ENCODE measurements around the gene DENND4B. TPM values are rescaled to one million over a fixed set of nuclear protein-coding genes. Genes with fewer than 3 reads are reported as not detected.
A peak's percentile ranks its signal among the peaks of the same experiment; 100 is the strongest.

DENND4B gene
- total RNA-seq, 1 donor from 2014 or later, result 70.7 TPM

GRCh38 chr1:153954826-153955225, 8.3 kb upstream of the DENND4B start:
- Mint-ChIP-seq H3K27me3 (no peaks in the 10 kb centered on the region), H3K4me1 (ENCODE audit: unreplicated experiment) (peaks cover 23% of the 10 kb centered on the region), H3K27ac (no peak overlapping the region), H3K36me3 (peaks cover 6% of the 10 kb centered on the region), H3K4me3 (no peak overlapping the region), H3K9me3 (no peaks in the 10 kb centered on the region)
- DNase-seq (ENCODE audit: extremely low spot score, unreplicated experiment), result no peak
- TF ChIP-seq, protein P1, sequence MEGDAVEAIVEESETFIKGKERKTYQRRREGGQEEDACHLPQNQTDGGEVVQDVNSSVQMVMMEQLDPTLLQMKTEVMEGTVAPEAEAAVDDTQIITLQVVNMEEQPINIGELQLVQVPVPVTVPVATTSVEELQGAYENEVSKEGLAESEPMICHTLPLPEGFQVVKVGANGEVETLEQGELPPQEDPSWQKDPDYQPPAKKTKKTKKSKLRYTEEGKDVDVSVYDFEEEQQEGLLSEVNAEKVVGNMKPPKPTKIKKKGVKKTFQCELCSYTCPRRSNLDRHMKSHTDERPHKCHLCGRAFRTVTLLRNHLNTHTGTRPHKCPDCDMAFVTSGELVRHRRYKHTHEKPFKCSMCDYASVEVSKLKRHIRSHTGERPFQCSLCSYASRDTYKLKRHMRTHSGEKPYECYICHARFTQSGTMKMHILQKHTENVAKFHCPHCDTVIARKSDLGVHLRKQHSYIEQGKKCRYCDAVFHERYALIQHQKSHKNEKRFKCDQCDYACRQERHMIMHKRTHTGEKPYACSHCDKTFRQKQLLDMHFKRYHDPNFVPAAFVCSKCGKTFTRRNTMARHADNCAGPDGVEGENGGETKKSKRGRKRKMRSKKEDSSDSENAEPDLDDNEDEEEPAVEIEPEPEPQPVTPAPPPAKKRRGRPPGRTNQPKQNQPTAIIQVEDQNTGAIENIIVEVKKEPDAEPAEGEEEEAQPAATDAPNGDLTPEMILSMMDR (conservative IDR thresholded peaks at IDR 0.05), result no peak

- no peaks in the 10 kb centered on the region for H3K27me3 Mint-ChIP-seq
- peak overlapping the region; percentile 33 for H3K27ac Mint-ChIP-seq
- H3K4me3 Mint-ChIP-seq, result peak overlapping the region; percentile 7
- H3K9me3 Mint-ChIP-seq, result no peaks in the 10 kb centered on the region
- H3K4me1 Mint-ChIP-seq (ENCODE audit: unreplicated experiment), result peaks cover 19% of the 10 kb centered on the region
- TF ChIP-seq, protein P1 (conservative IDR thresholded peaks at IDR 0.05), result no peak
- H3K36me3 Mint-ChIP-seq, result peaks cover 6% of the 10 kb centered on the region
- DNase-seq (ENCODE audit: extremely low spot score, unreplicated experiment), result no peak
Observed at GRCh38 chr1:153953859-153954365, 7.4 kb upstream of the DENND4B start.

DNA sequence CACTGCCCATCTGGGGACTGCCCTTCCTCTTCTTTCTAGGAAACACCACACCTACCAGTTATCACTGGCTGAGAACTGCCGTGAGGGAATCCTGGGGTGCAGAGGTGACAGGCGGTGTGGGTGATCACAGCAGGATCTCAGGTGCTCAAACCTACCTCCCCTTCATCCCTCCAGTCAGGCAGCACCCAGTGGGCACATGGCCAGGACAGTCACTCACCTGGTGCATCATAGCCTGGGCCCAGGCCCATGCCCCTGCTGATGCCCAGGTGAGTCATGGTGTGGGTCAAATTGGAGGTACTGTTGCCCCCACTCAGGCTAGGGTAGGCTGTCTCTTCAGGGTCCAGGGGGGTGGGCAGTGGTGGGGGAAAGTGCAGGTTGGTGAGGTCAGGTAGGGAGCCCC, 5.3 kb upstream of the DENND4B start:
- TF ChIP-seq, protein P1 (conservative IDR thresholded peaks at IDR 0.05), result no peak
- Mint-ChIP-seq H3K4me3 (no peak overlapping the region), H3K27me3 (no peaks in the 10 kb centered on the region), H3K4me1 (ENCODE audit: unreplicated experiment) (peaks cover 7% of the 10 kb centered on the region), H3K36me3 (peaks cover 6% of the 10 kb centered on the region), H3K9me3 (no peaks in the 10 kb centered on the region), H3K27ac (no peak overlapping the region)
- no peak for DNase-seq (ENCODE audit: extremely low spot score, unreplicated experiment)

DNA sequence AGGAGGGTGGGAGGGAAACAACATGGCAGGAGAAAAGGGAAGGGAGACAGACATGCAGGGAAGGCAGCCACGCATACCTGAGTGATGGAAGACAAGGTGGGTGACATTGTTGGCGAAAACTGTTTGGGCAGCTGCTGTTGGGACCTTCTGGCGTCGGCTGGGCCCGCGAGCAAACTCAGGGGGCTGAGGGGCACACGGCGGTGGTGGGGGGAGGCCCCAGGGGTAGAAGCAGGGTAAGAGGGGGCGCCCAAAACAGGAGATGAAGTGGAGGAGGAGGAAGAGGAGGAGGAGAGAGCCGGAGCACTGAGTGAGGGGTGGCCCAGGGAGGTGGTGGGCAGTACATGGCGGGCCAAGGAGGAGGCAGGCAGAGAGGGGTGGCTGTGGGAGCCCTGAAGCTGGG, 4.7 kb upstream of the DENND4B start:
- Mint-ChIP-seq H3K36me3 (peaks cover 6% of the 10 kb centered on the region), H3K9me3 (no peaks in the 10 kb centered on the region)
- TF ChIP-seq, protein P1 (conservative IDR thresholded peaks at IDR 0.05), result no peak

DNA sequence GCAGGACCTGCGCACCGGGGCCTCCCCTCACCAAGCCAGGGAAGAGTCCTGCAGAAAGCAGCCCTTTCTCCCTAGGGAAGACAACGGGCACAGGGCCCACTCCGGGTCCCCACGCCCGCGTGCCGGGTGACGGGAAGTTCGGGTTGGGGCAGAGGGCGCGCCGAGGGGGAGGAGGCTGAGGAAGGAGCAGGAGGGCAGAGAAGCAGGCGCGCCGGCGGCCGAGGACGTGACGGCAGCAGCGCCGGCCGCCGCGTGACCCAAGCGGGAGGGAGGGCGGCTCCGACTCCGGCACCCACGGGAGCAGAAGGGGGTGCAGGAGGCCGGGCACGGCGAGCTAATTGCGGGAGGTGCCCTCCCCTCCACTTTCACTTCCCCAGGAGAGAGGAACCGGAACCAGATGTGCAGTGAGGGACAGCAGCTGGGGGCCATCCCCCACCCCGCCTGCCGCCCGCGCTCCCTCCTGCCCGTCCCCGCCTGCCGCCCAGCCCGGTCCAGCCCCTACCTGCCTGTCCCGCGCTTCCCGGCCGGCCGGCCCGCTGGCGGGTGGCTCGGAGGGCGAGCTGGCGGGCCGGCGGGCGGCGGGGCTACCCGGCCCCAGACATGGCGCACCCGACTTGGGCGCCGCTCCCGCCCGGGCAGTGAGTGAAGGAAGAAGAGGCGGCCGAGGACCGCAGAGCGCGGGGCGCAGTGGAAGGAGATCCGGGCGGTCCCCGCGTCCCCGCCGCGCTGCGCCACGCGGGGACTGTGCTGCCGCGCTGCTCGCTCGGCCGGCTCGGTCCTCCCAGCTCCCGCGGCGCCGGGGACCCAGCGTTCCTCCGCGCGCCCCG, 510 bp downstream of the DENND4B start:
- Mint-ChIP-seq H3K27me3 (no peaks in the 10 kb centered on the region), H3K4me3 (peak overlapping the region; percentile 88), H3K4me1 (ENCODE audit: unreplicated experiment) (peaks cover 7% of the 10 kb centered on the region), H3K9me3 (no peaks in the 10 kb centered on the region), H3K36me3 (peaks cover 6% of the 10 kb centered on the region), H3K27ac (peak overlapping the region; percentile 76)
- DNase-seq (ENCODE audit: extremely low spot score, unreplicated experiment), result no peak
- TF ChIP-seq, protein P1 (conservative IDR thresholded peaks at IDR 0.05), result no peak

More for the DNA sequence above, 4.7 kb upstream of the DENND4B start:
- Mint-ChIP-seq H3K4me1 (ENCODE audit: unreplicated experiment) (peaks cover 5% of the 10 kb centered on the region), H3K27ac (no peak overlapping the region), H3K4me3 (no peak overlapping the region), H3K27me3 (no peaks in the 10 kb centered on the region)
- DNase-seq (ENCODE audit: extremely low spot score, unreplicated experiment), result no peak
